Peyer's patch (tissue), 4 donors: ENCODE data around the gene MGAT3.

Experiments
- POLR2A ChIP-seq, 2 donors: fragments of 450-650 bp; IDR thresholded peaks; one replicate each; pipeline ENCODE4 v1.5.1; 2017; ENCODE audit warnings: antibody characterized with exemption in 2 of 2, mild to moderate bottlenecking in 2 of 2, moderate library complexity in 2 of 2
- TF ChIP-seq, protein P1 (sequence below), 6 experiments: fragments of 450-650 bp in 4 of 6; fragments of 200-600 bp in 2 of 6; sonication (generic) in 1 of 6; IDR thresholded peaks; one replicate each; pipeline ENCODE4 v1.5.1; 2017 to 2019; ENCODE audit warnings: antibody characterized with exemption in 6 of 6, mild to moderate bottlenecking in 3 of 6, moderate library complexity in 1 of 6

DNA sequence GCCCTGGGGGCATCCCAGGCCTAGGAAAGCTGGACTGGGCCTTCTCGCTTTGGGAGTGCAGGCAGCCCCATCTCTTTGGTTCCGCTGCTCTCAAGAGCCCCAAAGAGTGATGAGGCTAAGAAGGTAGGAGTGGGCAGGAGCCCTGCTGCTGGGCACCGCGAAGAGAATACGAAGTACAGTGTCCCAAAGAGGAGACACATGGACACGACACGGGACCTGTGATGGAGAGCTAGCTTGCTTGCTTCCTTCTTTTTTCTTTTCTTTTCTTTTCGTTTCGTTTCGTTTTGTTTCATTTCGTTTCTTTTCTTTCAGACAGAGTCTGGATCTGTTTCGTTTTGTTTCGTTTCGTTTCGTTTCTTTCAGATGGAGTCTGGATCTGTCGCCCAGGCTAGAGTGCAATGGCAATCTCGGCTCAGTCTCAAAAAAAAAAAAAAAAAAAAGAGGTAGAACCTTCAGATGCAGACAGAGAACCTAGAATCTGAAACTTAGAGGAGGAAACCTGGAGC, 10.6 kb downstream of the MGAT3 start:
- TF ChIP-seq, protein P1, sequence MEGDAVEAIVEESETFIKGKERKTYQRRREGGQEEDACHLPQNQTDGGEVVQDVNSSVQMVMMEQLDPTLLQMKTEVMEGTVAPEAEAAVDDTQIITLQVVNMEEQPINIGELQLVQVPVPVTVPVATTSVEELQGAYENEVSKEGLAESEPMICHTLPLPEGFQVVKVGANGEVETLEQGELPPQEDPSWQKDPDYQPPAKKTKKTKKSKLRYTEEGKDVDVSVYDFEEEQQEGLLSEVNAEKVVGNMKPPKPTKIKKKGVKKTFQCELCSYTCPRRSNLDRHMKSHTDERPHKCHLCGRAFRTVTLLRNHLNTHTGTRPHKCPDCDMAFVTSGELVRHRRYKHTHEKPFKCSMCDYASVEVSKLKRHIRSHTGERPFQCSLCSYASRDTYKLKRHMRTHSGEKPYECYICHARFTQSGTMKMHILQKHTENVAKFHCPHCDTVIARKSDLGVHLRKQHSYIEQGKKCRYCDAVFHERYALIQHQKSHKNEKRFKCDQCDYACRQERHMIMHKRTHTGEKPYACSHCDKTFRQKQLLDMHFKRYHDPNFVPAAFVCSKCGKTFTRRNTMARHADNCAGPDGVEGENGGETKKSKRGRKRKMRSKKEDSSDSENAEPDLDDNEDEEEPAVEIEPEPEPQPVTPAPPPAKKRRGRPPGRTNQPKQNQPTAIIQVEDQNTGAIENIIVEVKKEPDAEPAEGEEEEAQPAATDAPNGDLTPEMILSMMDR (IDR thresholded peaks at IDR 0.05), result no peak
- no peak for TF ChIP-seq POLR2A (IDR thresholded peaks at IDR 0.05)
